ENCODE data around the gene RABL3.
"Not testable (repeated sequence)": the region's sequence is repeated elsewhere in the genome, so short reads cannot be mapped to it uniquely, and the experiment has no call there.

Gene RABL3

GRCh38 chr3:120652281-120652680, 90.0 kb downstream of the RABL3 start:
- Histone ChIP-seq H3K4me1 (ENCODE audit: control insufficient read depth, insufficient read depth, low read length) (peaks cover 11% of the 10 kb centered on the region), H3K36me3 (ENCODE audit: control insufficient read depth, insufficient read depth, low read length) (no peaks in the 10 kb centered on the region), H3K9me3 (ENCODE audit: control insufficient read depth, low read length) (no peaks in the 10 kb centered on the region), H3K4me3 (ENCODE audit: low read length) (no peak overlapping the region), H3K9ac (ENCODE audit: low read length) (no peak overlapping the region), H3K27me3 (ENCODE audit: control insufficient read depth, insufficient read depth, low read length) (no peaks in the 10 kb centered on the region)

GRCh38 chr3:120650311-120650710, 92.0 kb downstream of the RABL3 start:
- Histone ChIP-seq H3K27me3 (ENCODE audit: control insufficient read depth, insufficient read depth, low read length) (no peaks in the 10 kb centered on the region), H3K9me3 (ENCODE audit: control insufficient read depth, low read length) (no peaks in the 10 kb centered on the region), H3K36me3 (ENCODE audit: control insufficient read depth, insufficient read depth, low read length) (no peaks in the 10 kb centered on the region), H3K9ac (ENCODE audit: low read length) (no peak overlapping the region), H3K4me1 (ENCODE audit: control insufficient read depth, insufficient read depth, low read length) (peaks cover 11% of the 10 kb centered on the region), H3K4me3 (ENCODE audit: low read length) (no peak overlapping the region)

- Histone ChIP-seq H3K9ac (ENCODE audit: low read length) (no peak overlapping the region), H3K4me3 (ENCODE audit: low read length) (no peak overlapping the region), H3K27me3 (ENCODE audit: control insufficient read depth, insufficient read depth, low read length) (no peaks in the 10 kb centered on the region), H3K9me3 (ENCODE audit: control insufficient read depth, low read length) (no peaks in the 10 kb centered on the region), H3K4me1 (ENCODE audit: control insufficient read depth, insufficient read depth, low read length) (peaks cover 11% of the 10 kb centered on the region), H3K36me3 (ENCODE audit: control insufficient read depth, insufficient read depth, low read length) (no peaks in the 10 kb centered on the region)
These were observed 92.5 kb downstream of the RABL3 start for GRCh38 chr3:120649830-120650233.

- H3K36me3 ChIP-seq (ENCODE audit: control insufficient read depth, insufficient read depth, low read length), result no peaks in the 10 kb centered on the region
- H3K4me3 ChIP-seq (ENCODE audit: low read length), result no peak overlapping the region
- H3K9me3 ChIP-seq (ENCODE audit: control insufficient read depth, low read length), result no peaks in the 10 kb centered on the region
- H3K9ac ChIP-seq (ENCODE audit: low read length), result no peak overlapping the region
- peaks cover 13% of the 10 kb centered on the region for H3K4me1 ChIP-seq (ENCODE audit: control insufficient read depth, insufficient read depth, low read length)
- no peaks in the 10 kb centered on the region for H3K27me3 ChIP-seq (ENCODE audit: control insufficient read depth, insufficient read depth, low read length)
These were observed 94.0 kb downstream of the RABL3 start for GRCh38 chr3:120648290-120648689.

- Histone ChIP-seq H3K36me3 (ENCODE audit: control insufficient read depth, insufficient read depth, low read length) (no peaks in the 10 kb centered on the region), H3K4me1 (ENCODE audit: control insufficient read depth, insufficient read depth, low read length) (peaks cover 5% of the 10 kb centered on the region), H3K4me3 (ENCODE audit: low read length) (no peak overlapping the region), H3K27me3 (ENCODE audit: control insufficient read depth, insufficient read depth, low read length) (no peaks in the 10 kb centered on the region), H3K9ac (ENCODE audit: low read length) (no peak overlapping the region), H3K9me3 (ENCODE audit: control insufficient read depth, low read length) (no peaks in the 10 kb centered on the region)
These were observed 95.4 kb downstream of the RABL3 start for GRCh38 chr3:120646771-120647432.

GRCh38 chr3:120645083-120645845, 97.1 kb downstream of the RABL3 start:
- H3K4me3 ChIP-seq (ENCODE audit: low read length), result no peak overlapping the region
- H3K4me1 ChIP-seq (ENCODE audit: control insufficient read depth, insufficient read depth, low read length), result peaks cover 5% of the 10 kb centered on the region
- H3K36me3 ChIP-seq (ENCODE audit: control insufficient read depth, insufficient read depth, low read length), result no peaks in the 10 kb centered on the region
- H3K27me3 ChIP-seq (ENCODE audit: control insufficient read depth, insufficient read depth, low read length), result no peaks in the 10 kb centered on the region
- H3K9ac ChIP-seq (ENCODE audit: low read length), result no peak overlapping the region
- H3K9me3 ChIP-seq (ENCODE audit: control insufficient read depth, low read length), result no peaks in the 10 kb centered on the region

- no peaks in the 10 kb centered on the region for H3K27me3 ChIP-seq (ENCODE audit: control insufficient read depth, insufficient read depth, low read length)
- H3K36me3 ChIP-seq (ENCODE audit: control insufficient read depth, insufficient read depth, low read length), result no peaks in the 10 kb centered on the region
- H3K9ac ChIP-seq (ENCODE audit: low read length), result no peak overlapping the region
- H3K9me3 ChIP-seq (ENCODE audit: control insufficient read depth, low read length), result no peaks in the 10 kb centered on the region
- no peak overlapping the region for H3K4me3 ChIP-seq (ENCODE audit: low read length)
- H3K4me1 ChIP-seq (ENCODE audit: control insufficient read depth, insufficient read depth, low read length), result peaks cover 9% of the 10 kb centered on the region
These were observed 99.9 kb downstream of the RABL3 start for GRCh38 chr3:120642368-120642948.

GRCh38 chr3:120641696-120642246, 100.5 kb downstream of the RABL3 start:
- Histone ChIP-seq H3K4me1 (ENCODE audit: control insufficient read depth, insufficient read depth, low read length) (peaks cover 10% of the 10 kb centered on the region), H3K36me3 (ENCODE audit: control insufficient read depth, insufficient read depth, low read length) (no peaks in the 10 kb centered on the region), H3K27me3 (ENCODE audit: control insufficient read depth, insufficient read depth, low read length) (no peaks in the 10 kb centered on the region), H3K9me3 (ENCODE audit: control insufficient read depth, low read length) (no peaks in the 10 kb centered on the region), H3K4me3 (ENCODE audit: low read length) (no peak overlapping the region), H3K9ac (ENCODE audit: low read length) (no peak overlapping the region)

GRCh38 chr3:120640231-120640630, 102.1 kb downstream of the RABL3 start:
- H3K9ac ChIP-seq (ENCODE audit: low read length), result no peak overlapping the region
- H3K4me1 ChIP-seq (ENCODE audit: control insufficient read depth, insufficient read depth, low read length), result peaks cover 17% of the 10 kb centered on the region
- H3K9me3 ChIP-seq (ENCODE audit: control insufficient read depth, low read length), result no peaks in the 10 kb centered on the region
- H3K36me3 ChIP-seq (ENCODE audit: control insufficient read depth, insufficient read depth, low read length), result no peaks in the 10 kb centered on the region
- no peak overlapping the region for H3K4me3 ChIP-seq (ENCODE audit: low read length)
- no peaks in the 10 kb centered on the region for H3K27me3 ChIP-seq (ENCODE audit: control insufficient read depth, insufficient read depth, low read length)

GRCh38 chr3:120638820-120639219, 103.5 kb downstream of the RABL3 start:
- not testable (repeated sequence) for H3K4me3 ChIP-seq (ENCODE audit: low read length); H3K9me3 ChIP-seq (ENCODE audit: control insufficient read depth, low read length); H3K36me3 ChIP-seq (ENCODE audit: control insufficient read depth, insufficient read depth, low read length); H3K9ac ChIP-seq (ENCODE audit: low read length); H3K27me3 ChIP-seq (ENCODE audit: control insufficient read depth, insufficient read depth, low read length)
- H3K4me1 ChIP-seq (ENCODE audit: control insufficient read depth, insufficient read depth, low read length), result peaks cover 12% of the 10 kb centered on the region

GRCh38 chr3:120637851-120638559, 104.3 kb downstream of the RABL3 start:
- Histone ChIP-seq H3K9ac (ENCODE audit: low read length) (no peak overlapping the region), H3K36me3 (ENCODE audit: control insufficient read depth, insufficient read depth, low read length) (no peaks in the 10 kb centered on the region), H3K4me1 (ENCODE audit: control insufficient read depth, insufficient read depth, low read length) (peaks cover 12% of the 10 kb centered on the region), H3K27me3 (ENCODE audit: control insufficient read depth, insufficient read depth, low read length) (no peaks in the 10 kb centered on the region), H3K4me3 (ENCODE audit: low read length) (no peak overlapping the region), H3K9me3 (ENCODE audit: control insufficient read depth, low read length) (no peaks in the 10 kb centered on the region)
